Measurements from ENCODE around the gene LIM2.
A peak's percentile ranks its signal among the peaks of the same experiment; 100 is the strongest.

Gene LIM2

DNA sequence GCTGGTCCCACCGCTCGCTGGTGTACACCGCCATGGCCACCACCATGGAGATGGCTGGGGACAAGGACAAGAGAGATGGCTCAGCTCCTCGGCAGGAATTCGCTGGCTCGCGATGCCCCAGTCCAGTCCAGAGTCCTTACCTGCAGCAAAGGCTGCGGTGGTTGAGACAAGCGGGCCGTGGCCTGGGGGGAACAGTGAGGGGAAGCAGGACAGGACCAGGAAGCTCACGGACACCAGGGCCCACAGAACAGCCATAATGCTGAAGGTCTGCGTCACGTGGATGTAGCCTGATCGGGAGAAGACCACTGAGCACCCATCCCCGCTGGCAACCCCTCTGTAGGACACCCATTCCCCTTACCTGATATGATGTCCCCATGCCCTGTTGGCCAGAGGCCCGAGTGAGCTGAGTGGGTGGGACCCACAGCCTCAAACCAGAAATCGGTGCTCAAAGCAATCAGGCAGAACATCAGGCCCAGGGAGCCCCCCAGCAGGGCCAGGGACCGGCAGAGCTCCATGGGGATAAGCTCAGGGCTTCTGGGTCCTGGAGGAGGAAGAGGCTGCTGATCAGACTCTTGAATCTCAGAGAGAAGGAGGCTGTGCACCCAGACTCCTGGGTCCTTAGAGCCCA lies 15.6 kb downstream of the LIM2 start:
- H2AK5ac ChIP-seq (ENCODE audit: low read length), result no peak overlapping the region
- no peak overlapping the region for H4K12ac ChIP-seq (ENCODE audit: low read depth, low read length)
- H3K18ac ChIP-seq (ENCODE audit: low read length), result no peak overlapping the region

GRCh38 chr19:51371186-51371690 lies 16.5 kb downstream of the LIM2 start:
- no peaks in the 10 kb centered on the region for H3K27me3 ChIP-seq (ENCODE audit: insufficient read depth, low read length)
- H2BK120ac ChIP-seq (ENCODE audit: insufficient read depth, low read length, poor library complexity), result no peak overlapping the region
- no peak overlapping the region for H4K8ac ChIP-seq (ENCODE audit: low read depth, low read length)
- no peak for DNase-seq
- H3K27ac ChIP-seq (ENCODE audit: low read depth, low read length), result no peak overlapping the region
- H3K79me2 ChIP-seq (ENCODE audit: control insufficient read depth, insufficient read depth, low read length, poor library complexity), result peaks cover 12% of the 10 kb centered on the region
- H2AK5ac ChIP-seq (ENCODE audit: low read length), result no peak overlapping the region
- H3K4me3 ChIP-seq (ENCODE audit: low read depth, low read length), result no peak overlapping the region
- no peak overlapping the region for H3K9ac ChIP-seq (ENCODE audit: low read length)
- no peak overlapping the region for H4K12ac ChIP-seq (ENCODE audit: low read depth, low read length)
- H4K91ac ChIP-seq (ENCODE audit: low read depth, low read length), result no peak overlapping the region
- H3K23ac ChIP-seq (ENCODE audit: low read length), result no peak overlapping the region
- peaks cover 19% of the 10 kb centered on the region for H3K79me1 ChIP-seq (ENCODE audit: low read length)
- no peak overlapping the region for H2AFZ ChIP-seq (ENCODE audit: insufficient read depth, low read length, poor library complexity)
- H3K4me1 ChIP-seq (ENCODE audit: control insufficient read depth in 1 of 2, insufficient read depth in 2 of 2, low read length in 2 of 2), result peaks cover 7 to 9% of the 10 kb centered on the region in 2 experiments
- H3K14ac ChIP-seq (ENCODE audit: low read length), result no peak overlapping the region
- no peak overlapping the region for H2BK5ac ChIP-seq (ENCODE audit: low read depth, low read length, poor library complexity)
- WGBS (ENCODE audit: extremely low coverage, insufficient coverage, insufficient read length), result no CpG with 5 or more reads among the region's 8 CpGs
- no peak overlapping the region for H3K4ac ChIP-seq (ENCODE audit: low read depth, low read length)
- no peaks in the 10 kb centered on the region for H3K36me3 ChIP-seq (ENCODE audit: control insufficient read depth in 1 of 2, insufficient read depth in 2 of 2, low read length in 2 of 2)
- no peak overlapping the region for H3K4me2 ChIP-seq (ENCODE audit: low read length)
- H2BK12ac ChIP-seq (ENCODE audit: low read length), result no peak overlapping the region
- no peaks in the 10 kb centered on the region for H3K9me3 ChIP-seq (ENCODE audit: insufficient read depth, low read depth, low read length)
- no peak overlapping the region for H3K18ac ChIP-seq (ENCODE audit: low read length)

More for the DNA sequence above, 15.6 kb downstream of the LIM2 start:
- Histone ChIP-seq H3K4me3 (ENCODE audit: low read depth, low read length) (no peak overlapping the region), H2BK5ac (ENCODE audit: low read depth, low read length, poor library complexity) (no peak overlapping the region), H2BK120ac (ENCODE audit: insufficient read depth, low read length, poor library complexity) (no peak overlapping the region), H3K4me1 (ENCODE audit: control insufficient read depth in 1 of 2, insufficient read depth in 2 of 2, low read length in 2 of 2) (peaks cover 7 to 9% of the 10 kb centered on the region in 2 experiments), H4K8ac (ENCODE audit: low read depth, low read length) (no peak overlapping the region), H3K27ac (ENCODE audit: low read depth, low read length) (no peak overlapping the region), H3K4me2 (ENCODE audit: low read length) (no peak overlapping the region), H3K36me3 (ENCODE audit: control insufficient read depth in 1 of 2, insufficient read depth in 2 of 2, low read length in 2 of 2) (no peaks in the 10 kb centered on the region), H3K14ac (ENCODE audit: low read length) (no peak overlapping the region), H3K9me3 (ENCODE audit: insufficient read depth, low read depth, low read length) (no peaks in the 10 kb centered on the region), H2AFZ (ENCODE audit: insufficient read depth, low read length, poor library complexity) (no peak overlapping the region), H3K27me3 (ENCODE audit: insufficient read depth, low read length) (no peaks in the 10 kb centered on the region), H3K79me2 (ENCODE audit: control insufficient read depth, insufficient read depth, low read length, poor library complexity) (peaks cover 7% of the 10 kb centered on the region), H2BK12ac (ENCODE audit: low read length) (no peak overlapping the region), H3K4ac (ENCODE audit: low read depth, low read length) (no peak overlapping the region), H3K23ac (ENCODE audit: low read length) (no peak overlapping the region), H3K79me1 (ENCODE audit: low read length) (peaks cover 12% of the 10 kb centered on the region), H3K9ac (ENCODE audit: low read length) (no peak overlapping the region), H4K91ac (ENCODE audit: low read depth, low read length) (no peak overlapping the region)
- no peak for DNase-seq
- WGBS (ENCODE audit: extremely low coverage, insufficient coverage, insufficient read length), result no CpG with 5 or more reads among the region's 18 CpGs

- Histone ChIP-seq H3K4me1 (ENCODE audit: control insufficient read depth in 1 of 2, insufficient read depth in 2 of 2, low read length in 2 of 2) (peaks cover 11 to 15% of the 10 kb centered on the region in 2 experiments), H3K27me3 (ENCODE audit: insufficient read depth, low read length) (no peaks in the 10 kb centered on the region), H2BK120ac (ENCODE audit: insufficient read depth, low read length, poor library complexity) (no peak overlapping the region), H2BK12ac (ENCODE audit: low read length) (no peak overlapping the region), H2AFZ (ENCODE audit: insufficient read depth, low read length, poor library complexity) (no peak overlapping the region), H3K18ac (ENCODE audit: low read length) (no peak overlapping the region), H3K14ac (ENCODE audit: low read length) (no peak overlapping the region), H3K79me2 (ENCODE audit: control insufficient read depth, insufficient read depth, low read length, poor library complexity) (peaks cover 16% of the 10 kb centered on the region), H3K4me2 (ENCODE audit: low read length) (no peak overlapping the region), H3K4me3 (ENCODE audit: low read depth, low read length) (no peak overlapping the region), H3K36me3 (ENCODE audit: control insufficient read depth in 1 of 2, insufficient read depth in 2 of 2, low read length in 2 of 2) (no peaks in the 10 kb centered on the region), H3K23ac (ENCODE audit: low read length) (no peak overlapping the region), H4K8ac (ENCODE audit: low read depth, low read length) (no peak overlapping the region), H4K12ac (ENCODE audit: low read depth, low read length) (no peak overlapping the region), H3K27ac (ENCODE audit: low read depth, low read length) (no peak overlapping the region), H3K79me1 (ENCODE audit: low read length) (peaks cover 26% of the 10 kb centered on the region), H3K9ac (ENCODE audit: low read length) (no peak overlapping the region), H4K91ac (ENCODE audit: low read depth, low read length) (no peak overlapping the region), H2AK5ac (ENCODE audit: low read length) (no peak overlapping the region), H3K4ac (ENCODE audit: low read depth, low read length) (no peak overlapping the region), H3K9me3 (ENCODE audit: insufficient read depth, low read depth, low read length) (no peaks in the 10 kb centered on the region), H2BK5ac (ENCODE audit: low read depth, low read length, poor library complexity) (no peak overlapping the region)
- no peak for DNase-seq
- no CpG with 5 or more reads among the region's 4 CpGs for WGBS (ENCODE audit: extremely low coverage, insufficient coverage, insufficient read length)
Measured at GRCh38 chr19:51370230-51370629, 17.5 kb downstream of the LIM2 start.

- H4K12ac ChIP-seq (ENCODE audit: low read depth, low read length), result peak within 1 kb of the TSS; percentile 85
- H3K4me2 ChIP-seq (ENCODE audit: low read length), result peak within 1 kb of the TSS; percentile 90
- peak within 1 kb of the TSS; percentile 90 for H2BK5ac ChIP-seq (ENCODE audit: low read depth, low read length, poor library complexity)
- peak within 1 kb of the TSS; percentile 90 for H3K14ac ChIP-seq (ENCODE audit: low read length)
- peak within 1 kb of the TSS; percentile 68 for H3K9ac ChIP-seq (ENCODE audit: low read length)
- H3K9me3 ChIP-seq (ENCODE audit: insufficient read depth, low read depth, low read length), result no peaks in the 10 kb centered on the region
- H3K4ac ChIP-seq (ENCODE audit: low read depth, low read length), result peak within 1 kb of the TSS; percentile 35
- H3K27ac ChIP-seq (ENCODE audit: low read depth, low read length), result peak within 1 kb of the TSS; percentile 93
- no peaks in the 10 kb centered on the region for H3K27me3 ChIP-seq (ENCODE audit: insufficient read depth, low read length)
- no peak for DNase-seq
- H4K91ac ChIP-seq (ENCODE audit: low read depth, low read length), result peak within 1 kb of the TSS; percentile 87
- peak within 1 kb of the TSS; percentile 87 for H4K8ac ChIP-seq (ENCODE audit: low read depth, low read length)
- peak within 1 kb of the TSS; percentile 80 for H2AFZ ChIP-seq (ENCODE audit: insufficient read depth, low read length, poor library complexity)
- H3K4me3 ChIP-seq (ENCODE audit: low read depth, low read length), result peak within 1 kb of the TSS; percentile 92
- H2BK120ac ChIP-seq (ENCODE audit: insufficient read depth, low read length, poor library complexity), result peak within 1 kb of the TSS; percentile 78
- no peaks in the 10 kb centered on the region for H3K36me3 ChIP-seq (ENCODE audit: control insufficient read depth in 1 of 2, insufficient read depth in 2 of 2, low read length in 2 of 2)
- no peak within 1 kb of the TSS for H3K23ac ChIP-seq (ENCODE audit: low read length)
- peak within 1 kb of the TSS; percentile 57 for H2AK5ac ChIP-seq (ENCODE audit: low read length)
- H3K4me1 ChIP-seq (ENCODE audit: control insufficient read depth in 1 of 2, insufficient read depth in 2 of 2, low read length in 2 of 2), result peaks cover 16 to 22% of the 10 kb centered on the region in 2 experiments
- peaks cover 26% of the 10 kb centered on the region for H3K79me1 ChIP-seq (ENCODE audit: low read length)
- WGBS (ENCODE audit: extremely low coverage, insufficient coverage, insufficient read length), result no CpG with 5 or more reads among the region's 23 CpGs
- H3K79me2 ChIP-seq (ENCODE audit: control insufficient read depth, insufficient read depth, low read length, poor library complexity), result peaks cover 16% of the 10 kb centered on the region
- peak within 1 kb of the TSS; percentile 93 for H3K18ac ChIP-seq (ENCODE audit: low read length)
- H2BK12ac ChIP-seq (ENCODE audit: low read length), result peak within 1 kb of the TSS; percentile 52
Measured at GRCh38 chr19:51368366-51369282, 19.1 kb downstream of the LIM2 start, which contains the start of gene CLDND2. TSS of gene CLDND2 (minus strand) at chr19:51369003. CDS start at chr19:51368577, 426 bp downstream.
